K562 (cell line): ENCODE results near the gene FBXO11. TPM values are rescaled to one million over a fixed set of nuclear protein-coding genes. Genes with fewer than 3 reads are reported as not detected.
A peak's percentile ranks its signal among the peaks of the same experiment; 100 is the strongest.

Source experiments
- BRF1 ChIP-seq: IDR thresholded peaks from 3 replicates; pipeline ENCODE4 v1.6.1; 2011; ENCODE audit warnings: borderline replicate concordance, mild to moderate bottlenecking; ENCODE audit not compliant: insufficient read length; ENCODE audit errors: extremely low read depth
- CHD2 ChIP-seq: IDR thresholded peaks from 2 replicates; pipeline ENCODE4 v1.6.1; 2011; ENCODE audit warnings: low read depth, low read length
- ETV5 ChIP-seq: sonication (generic); formaldehyde crosslinking; IDR thresholded peaks from 2 replicates; pipeline ENCODE4 v1.4.0; 2020; ENCODE audit warnings: low read depth, mild to moderate bottlenecking, missing genetic modification reagents
- HDAC3 ChIP-seq: fragments of 450-650 bp; IDR thresholded peaks from 2 replicates; pipeline ENCODE4 v1.6.1; 2018; ENCODE audit warnings: borderline replicate concordance, mild to moderate bottlenecking, moderate library complexity; ENCODE audit not compliant: partially characterized antibody
- HSF4 ChIP-seq: fragments of 250-450 bp; sonication (Bioruptor Pico); IDR thresholded peaks from 2 replicates; pipeline ENCODE4 v2.1.2; 2022; ENCODE audit warnings: mild to moderate bottlenecking, moderate library complexity, borderline replicate concordance
- KLF6 ChIP-seq: fragments of 250-450 bp; sonication (Bioruptor Pico); IDR thresholded peaks from 2 replicates; pipeline ENCODE4 v1.4.0; 2020; ENCODE audit warnings: mild to moderate bottlenecking, moderate library complexity, borderline replicate concordance
- NCOA4 ChIP-seq: fragments of 450-650 bp; IDR thresholded peaks from 2 replicates; pipeline ENCODE4 v1.6.1; 2018; ENCODE audit warnings: mild to moderate bottlenecking; ENCODE audit not compliant: partially characterized antibody
- PHB ChIP-seq: fragments of 250-450 bp; sonication (Bioruptor Pico); IDR thresholded peaks from 2 replicates; pipeline ENCODE4 v1.5.0; 2021
- RBBP5 ChIP-seq: fragments of 200-600 bp; sonication (generic); IDR thresholded peaks from 2 replicates; pipeline ENCODE4 v1.6.1; 2012; ENCODE audit warnings: borderline replicate concordance, mild to moderate bottlenecking, low read length, control low read depth, inconsistent platforms; ENCODE audit not compliant: insufficient read depth, poor library complexity, severe bottlenecking
- SNRNP70 ChIP-seq: fragments of 200-400 bp; formaldehyde crosslinking; optimal IDR thresholded peaks from 2 replicates; pipeline ENCODE3; 2017; ENCODE audit warnings: low read depth, low read length
- ZNF133 ChIP-seq: fragments of 250-450 bp; sonication (Bioruptor Pico); IDR thresholded peaks from 2 replicates; pipeline ENCODE4 v1.4.0; 2020; ENCODE audit warnings: mild to moderate bottlenecking
- ZNF24 ChIP-seq: fragments of 450-650 bp; IDR thresholded peaks from 2 replicates; pipeline ENCODE4 v1.6.1; 2016
- ZNF518B ChIP-seq: fragments of 250-450 bp; sonication (Bioruptor Pico); IDR thresholded peaks from 2 replicates; pipeline ENCODE4 v1.5.0; 2021; ENCODE audit warnings: mild to moderate bottlenecking, moderate library complexity
- polyA plus RNA-seq, 8 experiments: library from polyadenylated mRNA; depleted of rRNA in 4 of 8; stranded (reverse) in 5 of 8; unstranded in 3 of 8; fragments of >200 nt; fragmentation: Nextera tagmentation in 2 of 8; fragmentation: Illumina TruSeq in 1 of 8; extraction: Ambion mirVana in 2 of 8; extraction: Trizol in 1 of 8; gene quantifications; 2 replicates each; pipeline versions ENCODE4 v1.2.1 to v1.2.3, GENCODE V29; 2011 to 2014; ENCODE audit warnings: inconsistent platforms in 1 of 8, missing spikeins in 1 of 8
- total RNA-seq, 7 experiments: library from RNA; depleted of rRNA in 6 of 7; stranded (reverse); fragments of >200 nt in 6 of 7; fragmentation: Illumina TruSeq in 2 of 7; extraction: Trizol in 2 of 7; gene quantifications; 2 replicates each; pipeline versions ENCODE4 v1.2.1 to v1.2.3, GENCODE V29; 2011 to 2021; ENCODE audit warnings: low replicate concordance in 1 of 7
- TF ChIP-seq, protein P1 (sequence below): sonication (generic); formaldehyde crosslinking; IDR thresholded peaks from 2 replicates; pipeline ENCODE4 v1.8.0; 2023; ENCODE audit warnings: mild to moderate bottlenecking, missing genetic modification reagents
- TF ChIP-seq, protein P2 (sequence below): sonication (generic); formaldehyde crosslinking; IDR thresholded peaks from 2 replicates; pipeline ENCODE4 v1.8.1; 2023; ENCODE audit warnings: mild to moderate bottlenecking, missing genetic modification reagents
- TF ChIP-seq, protein P3 (sequence below): fragments of 450-650 bp; formaldehyde crosslinking; conservative IDR thresholded peaks from 2 replicates; pipeline ENCODE4 v1.4.0; 2022; ENCODE audit warnings: mild to moderate bottlenecking, missing genetic modification characterization
- TF ChIP-seq, protein P4 (sequence below): fragments of 450-650 bp; formaldehyde crosslinking; IDR thresholded peaks from 2 replicates; pipeline ENCODE4 v1.4.0; 2020; ENCODE audit warnings: mild to moderate bottlenecking, moderate library complexity

The FBXO11 gene
- total and polyA plus RNA-seq, 9 of the 15 experiments (the other 6 are each of a cell fraction or from before 2014, with no cell fraction given), result 8.8 to 44.5 (median 24.1) TPM

DNA sequence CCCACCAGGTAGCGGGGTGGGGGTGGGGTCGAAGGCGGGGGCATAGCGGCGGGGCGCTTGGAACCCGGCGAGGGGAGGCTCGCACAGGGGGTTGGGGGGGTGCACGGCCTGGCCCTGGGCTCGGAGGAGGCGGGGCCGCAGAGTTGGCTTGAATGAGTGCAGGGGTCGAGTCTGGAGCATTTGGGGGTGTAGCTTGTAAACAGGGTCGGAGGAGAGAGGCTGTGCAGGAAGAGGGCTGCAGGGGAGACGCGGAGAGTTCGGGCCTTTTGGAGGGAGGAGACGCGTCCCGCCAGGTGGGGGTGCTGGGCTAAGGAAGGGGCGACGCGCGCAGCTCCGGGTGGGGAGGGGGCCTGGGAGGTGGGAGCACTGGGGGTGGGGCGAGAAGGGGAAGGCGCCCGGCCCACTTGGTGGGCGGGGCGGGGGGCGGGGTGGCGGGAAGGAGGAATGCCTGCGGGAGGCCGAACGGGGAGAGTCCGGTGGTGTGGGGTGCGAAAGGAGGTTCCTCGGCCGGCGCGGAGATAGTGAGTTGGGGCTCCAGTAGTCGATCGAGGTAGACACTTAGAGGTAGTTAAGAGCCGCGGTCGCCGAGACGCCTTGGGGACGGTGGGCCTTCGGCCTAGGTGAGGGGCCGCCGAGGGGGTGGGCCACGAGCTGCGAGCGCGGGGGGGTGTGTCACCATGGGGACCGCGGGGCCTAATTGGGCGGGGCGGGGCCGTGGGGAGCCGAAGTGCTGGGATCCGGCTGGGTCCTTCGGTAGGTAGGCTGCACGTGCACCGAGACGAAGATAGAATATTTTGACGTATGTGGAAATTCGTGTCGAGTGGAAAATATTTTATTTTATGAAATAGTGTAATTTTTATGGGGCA lies 122.6 kb downstream of the FBXO11 start (continued):
- TF ChIP-seq ZNF518B (CRISPR knock-in tag) (no peak), PHB (CRISPR knock-in tag) (no peak), BRF1 (no peak), NCOA4 (no peak), KLF6 (CRISPR knock-in tag) (no peak), ZNF133 (CRISPR knock-in tag) (no peak), RBBP5 (no peak), SNRNP70 (no peak), HSF4 (CRISPR knock-in tag) (no peak), HDAC3 (no peak), ZNF24 (no peak), CHD2 (no peak), ETV5 (no peak)
- TF ChIP-seq, protein P1, sequence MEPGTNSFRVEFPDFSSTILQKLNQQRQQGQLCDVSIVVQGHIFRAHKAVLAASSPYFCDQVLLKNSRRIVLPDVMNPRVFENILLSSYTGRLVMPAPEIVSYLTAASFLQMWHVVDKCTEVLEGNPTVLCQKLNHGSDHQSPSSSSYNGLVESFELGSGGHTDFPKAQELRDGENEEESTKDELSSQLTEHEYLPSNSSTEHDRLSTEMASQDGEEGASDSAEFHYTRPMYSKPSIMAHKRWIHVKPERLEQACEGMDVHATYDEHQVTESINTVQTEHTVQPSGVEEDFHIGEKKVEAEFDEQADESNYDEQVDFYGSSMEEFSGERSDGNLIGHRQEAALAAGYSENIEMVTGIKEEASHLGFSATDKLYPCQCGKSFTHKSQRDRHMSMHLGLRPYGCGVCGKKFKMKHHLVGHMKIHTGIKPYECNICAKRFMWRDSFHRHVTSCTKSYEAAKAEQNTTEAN (CRISPR knock-in tag), result no peak
- TF ChIP-seq, protein P2, sequence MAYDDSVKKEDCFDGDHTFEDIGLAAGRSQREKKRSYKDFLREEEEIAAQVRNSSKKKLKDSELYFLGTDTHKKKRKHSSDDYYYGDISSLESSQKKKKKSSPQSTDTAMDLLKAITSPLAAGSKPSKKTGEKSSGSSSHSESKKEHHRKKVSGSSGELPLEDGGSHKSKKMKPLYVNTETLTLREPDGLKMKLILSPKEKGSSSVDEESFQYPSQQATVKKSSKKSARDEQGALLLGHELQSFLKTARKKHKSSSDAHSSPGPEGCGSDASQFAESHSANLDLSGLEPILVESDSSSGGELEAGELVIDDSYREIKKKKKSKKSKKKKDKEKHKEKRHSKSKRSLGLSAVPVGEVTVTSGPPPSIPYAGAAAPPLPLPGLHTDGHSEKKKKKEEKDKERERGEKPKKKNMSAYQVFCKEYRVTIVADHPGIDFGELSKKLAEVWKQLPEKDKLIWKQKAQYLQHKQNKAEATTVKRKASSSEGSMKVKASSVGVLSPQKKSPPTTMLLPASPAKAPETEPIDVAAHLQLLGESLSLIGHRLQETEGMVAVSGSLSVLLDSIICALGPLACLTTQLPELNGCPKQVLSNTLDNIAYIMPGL, result 0 out of 2 replicates have a peak, but pooled peaks have one; percentile 25
- TF ChIP-seq, protein P3, sequence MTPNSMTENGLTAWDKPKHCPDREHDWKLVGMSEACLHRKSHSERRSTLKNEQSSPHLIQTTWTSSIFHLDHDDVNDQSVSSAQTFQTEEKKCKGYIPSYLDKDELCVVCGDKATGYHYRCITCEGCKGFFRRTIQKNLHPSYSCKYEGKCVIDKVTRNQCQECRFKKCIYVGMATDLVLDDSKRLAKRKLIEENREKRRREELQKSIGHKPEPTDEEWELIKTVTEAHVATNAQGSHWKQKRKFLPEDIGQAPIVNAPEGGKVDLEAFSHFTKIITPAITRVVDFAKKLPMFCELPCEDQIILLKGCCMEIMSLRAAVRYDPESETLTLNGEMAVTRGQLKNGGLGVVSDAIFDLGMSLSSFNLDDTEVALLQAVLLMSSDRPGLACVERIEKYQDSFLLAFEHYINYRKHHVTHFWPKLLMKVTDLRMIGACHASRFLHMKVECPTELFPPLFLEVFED, result no peak
- TF ChIP-seq, protein P4, sequence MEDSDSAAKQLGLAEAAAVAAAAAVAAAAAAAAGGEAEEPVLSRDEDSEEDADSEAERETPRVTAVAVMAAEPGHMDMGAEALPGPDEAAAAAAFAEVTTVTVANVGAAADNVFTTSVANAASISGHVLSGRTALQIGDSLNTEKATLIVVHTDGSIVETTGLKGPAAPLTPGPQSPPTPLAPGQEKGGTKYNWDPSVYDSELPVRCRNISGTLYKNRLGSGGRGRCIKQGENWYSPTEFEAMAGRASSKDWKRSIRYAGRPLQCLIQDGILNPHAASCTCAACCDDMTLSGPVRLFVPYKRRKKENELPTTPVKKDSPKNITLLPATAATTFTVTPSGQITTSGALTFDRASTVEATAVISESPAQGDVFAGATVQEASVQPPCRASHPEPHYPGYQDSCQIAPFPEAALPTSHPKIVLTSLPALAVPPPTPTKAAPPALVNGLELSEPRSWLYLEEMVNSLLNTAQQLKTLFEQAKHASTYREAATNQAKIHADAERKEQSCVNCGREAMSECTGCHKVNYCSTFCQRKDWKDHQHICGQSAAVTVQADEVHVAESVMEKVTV (CRISPR knock-in tag), result no peak
